Suprapubic skin (tissue), 4 donors: Measurements from ENCODE around the gene ASTN2. TPM values are rescaled to one million over a fixed set of nuclear protein-coding genes. Genes with fewer than 3 reads are reported as not detected.

Experiments used
- DNase-seq, 2 donors: peaks; one replicate each; pipeline ENCODE4 v3.0.0-alpha.2; 2019; ENCODE audit warnings: low spot score in 2 of 2
- H3K27ac ChIP-seq: fragments of 200-600 bp; sonication (generic); one replicate; pipeline ENCODE4 v1.5.1; 2019
- H3K27me3 ChIP-seq: fragments of 200-600 bp; sonication (generic); one replicate; pipeline ENCODE4 v1.5.1; 2019
- H3K36me3 ChIP-seq: fragments of 200-600 bp; sonication (generic); one replicate; pipeline ENCODE4 v1.5.1; 2019
- H3K4me1 ChIP-seq: fragments of 200-600 bp; sonication (generic); one replicate; pipeline ENCODE4 v1.5.1; 2019
- H3K4me3 ChIP-seq: fragments of 200-600 bp; sonication (generic); one replicate; pipeline ENCODE4 v1.5.1; 2019; ENCODE audit warnings: mild to moderate bottlenecking
- H3K9me3 ChIP-seq: fragments of 200-600 bp; sonication (generic); one replicate; pipeline ENCODE4 v1.5.1; 2019
- CTCF ChIP-seq, 2 donors: fragments of 200-600 bp in 1 of 2; fragments of 450-650 bp in 1 of 2; sonication (generic) in 1 of 2; IDR thresholded peaks; one replicate each; pipeline ENCODE4 v1.5.1; 2016 to 2019; ENCODE audit warnings: antibody characterized with exemption in 2 of 2, mild to moderate bottlenecking in 1 of 2, moderate library complexity in 1 of 2
- EP300 ChIP-seq: sonication (generic); formaldehyde crosslinking; IDR thresholded peaks from one replicate; pipeline ENCODE4 v1.6.1; 2017; ENCODE audit warnings: antibody characterized with exemption
- POLR2A ChIP-seq, 2 donors: fragments of 450-650 bp; IDR thresholded peaks; one replicate each; pipeline ENCODE4 v1.6.1; 2017; ENCODE audit warnings: antibody characterized with exemption in 2 of 2, mild to moderate bottlenecking in 2 of 2, moderate library complexity in 2 of 2
- POLR2AphosphoS5 ChIP-seq, 3 donors: sonication (generic); formaldehyde crosslinking; IDR thresholded peaks; one replicate each; pipeline ENCODE4 v1.6.1; 2017; ENCODE audit warnings: antibody characterized with exemption in 3 of 3
- WGBS: methylation state at CpG from one replicate; pipeline ENCODE4 v1.1.5; 2018; 5-methylcytosine and 5-hydroxymethylcytosine counted together
- total RNA-seq, 4 donors: library from RNA; depleted of rRNA; stranded (reverse); fragments of >200 nt; gene quantifications; one replicate each; pipeline ENCODE4 v1.1.0, GENCODE V29; 2016

The ASTN2 gene
- total RNA-seq, 4 donors from 2014 or later, result 2.0 to 6.9 (median 3.8) TPM

DNA sequence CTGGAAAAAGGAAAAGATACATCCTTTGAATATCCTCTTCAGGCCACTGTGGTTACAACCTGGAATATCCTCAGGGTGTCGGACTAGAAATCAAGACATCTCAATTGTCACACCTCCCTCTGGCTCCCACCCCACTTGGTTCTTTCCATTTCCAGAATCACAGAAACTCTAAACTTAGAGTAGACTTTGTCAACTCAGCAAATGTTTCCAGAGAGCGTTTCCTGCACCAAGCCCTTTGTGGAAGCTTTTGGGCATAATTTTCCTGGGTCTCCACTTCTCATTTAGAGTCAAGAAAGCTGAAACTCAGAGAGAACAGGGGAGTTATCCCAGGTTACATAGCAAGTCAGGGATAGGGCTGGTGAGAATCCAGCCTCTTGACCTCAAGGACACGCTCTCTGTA lies 108.8 kb downstream of the ASTN2 start:
- Histone ChIP-seq H3K4me3 (no peak overlapping the region), H3K36me3 (no peaks in the 10 kb centered on the region), H3K27me3 (peaks cover 4% of the 10 kb centered on the region), H3K4me1 (no peaks in the 10 kb centered on the region), H3K9me3 (no peaks in the 10 kb centered on the region), H3K27ac (no peak overlapping the region)
- no peak for TF ChIP-seq POLR2A (IDR thresholded peaks at IDR 0.05)
- no peak for TF ChIP-seq CTCF (IDR thresholded peaks at IDR 0.05)
- no peak for TF ChIP-seq EP300
- no peak for TF ChIP-seq POLR2AphosphoS5 (IDR thresholded peaks at IDR 0.05)
- 68% methylated on average over 3 of the region's 3 CpGs for WGBS
- no peak for DNase-seq

- no peaks in the 10 kb centered on the region for H3K9me3 ChIP-seq
- TF ChIP-seq POLR2AphosphoS5 (IDR thresholded peaks at IDR 0.05) (no peak), EP300 (no peak), POLR2A (IDR thresholded peaks at IDR 0.05) (no peak), CTCF (IDR thresholded peaks at IDR 0.05) (no peak)
- no peak for DNase-seq
- WGBS, result 88% methylated on average over 2 of the region's 2 CpGs
- no peaks in the 10 kb centered on the region for H3K4me1 ChIP-seq
- no peaks in the 10 kb centered on the region for H3K36me3 ChIP-seq
- H3K27ac ChIP-seq, result no peak overlapping the region
- H3K27me3 ChIP-seq, result peaks cover 4% of the 10 kb centered on the region
- H3K4me3 ChIP-seq, result no peak overlapping the region
Measured at GRCh38 chr9:117305454-117305853, 109.4 kb downstream of the ASTN2 start.

- TF ChIP-seq POLR2A (IDR thresholded peaks at IDR 0.05) (no peak), CTCF (IDR thresholded peaks at IDR 0.05) (no peak), EP300 (no peak)
- 54% methylated on average over 5 of the region's 5 CpGs for WGBS
- H3K9me3 ChIP-seq, result no peaks in the 10 kb centered on the region
Measured at GRCh38 chr9:117304549-117304948, 110.3 kb downstream of the ASTN2 start.

DNA sequence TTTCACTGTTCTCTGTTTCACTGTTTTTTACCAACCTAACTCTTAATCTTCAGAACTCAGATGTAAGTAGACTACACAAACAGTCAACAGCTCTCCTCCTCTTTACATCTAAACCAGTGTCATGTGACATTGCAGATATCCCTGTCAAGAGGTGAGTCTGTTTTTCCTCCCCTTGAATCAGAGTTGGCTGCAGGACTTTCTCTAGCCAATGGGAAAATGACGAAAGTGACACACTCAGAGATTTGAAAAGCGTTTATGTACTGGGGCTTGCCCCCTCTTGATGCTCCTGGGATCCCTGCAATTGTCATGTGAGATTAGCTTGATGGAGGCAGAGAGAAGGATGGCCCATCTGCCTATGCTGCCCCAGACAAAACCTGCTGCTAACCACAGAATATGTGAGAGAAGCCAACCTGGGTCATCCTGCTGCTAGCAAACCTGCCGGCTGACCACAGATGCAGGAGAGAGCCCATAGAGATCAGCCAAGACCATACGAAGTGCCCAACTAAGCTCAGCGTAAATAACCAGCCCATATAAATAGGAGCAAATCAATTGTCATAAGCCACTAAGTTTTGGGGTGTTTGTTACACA lies 111.1 kb downstream of the ASTN2 start:
- Histone ChIP-seq H3K27ac (no peak overlapping the region), H3K9me3 (no peaks in the 10 kb centered on the region), H3K36me3 (no peaks in the 10 kb centered on the region), H3K4me3 (no peak overlapping the region), H3K27me3 (peaks cover 4% of the 10 kb centered on the region), H3K4me1 (no peaks in the 10 kb centered on the region)
- 77% methylated on average over 5 of the region's 5 CpGs for WGBS
- no peak for DNase-seq
- no peak for TF ChIP-seq EP300

More at GRCh38 chr9:117304549-117304948, 110.3 kb downstream of the ASTN2 start:
- Histone ChIP-seq H3K4me1 (no peaks in the 10 kb centered on the region), H3K4me3 (no peak overlapping the region), H3K27me3 (peaks cover 4% of the 10 kb centered on the region), H3K36me3 (no peaks in the 10 kb centered on the region), H3K27ac (no peak overlapping the region)
- no peak for DNase-seq

DNA sequence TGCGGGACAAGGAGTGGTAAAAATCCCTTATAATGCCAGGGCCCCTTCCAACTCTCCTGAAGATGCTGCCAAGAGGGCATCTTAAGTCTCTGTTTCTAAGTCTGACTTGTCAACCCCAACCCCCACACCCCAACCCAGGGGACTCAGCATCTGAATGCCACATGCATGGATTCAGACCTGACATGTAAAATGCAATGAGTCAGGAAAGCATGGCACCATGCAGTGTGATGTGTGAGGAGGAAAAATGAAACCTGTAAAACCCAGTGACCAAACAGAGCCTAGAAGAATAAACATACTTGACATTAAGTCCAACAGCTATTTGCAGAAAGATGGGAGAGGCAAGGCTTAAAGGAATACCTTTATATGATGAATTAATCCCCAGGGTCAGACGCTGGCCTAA lies 112.4 kb downstream of the ASTN2 start:
- Histone ChIP-seq H3K9me3 (no peaks in the 10 kb centered on the region), H3K27ac (no peak overlapping the region), H3K4me3 (no peak overlapping the region), H3K27me3 (peaks cover 4% of the 10 kb centered on the region), H3K4me1 (no peaks in the 10 kb centered on the region), H3K36me3 (no peaks in the 10 kb centered on the region)
- WGBS, result 69% methylated on average over 2 of the region's 2 CpGs
- no peak for TF ChIP-seq CTCF (IDR thresholded peaks at IDR 0.05)
- TF ChIP-seq POLR2AphosphoS5 (IDR thresholded peaks at IDR 0.05), result no peak
- no peak for TF ChIP-seq EP300
- no peak for TF ChIP-seq POLR2A (IDR thresholded peaks at IDR 0.05)
- DNase-seq, result no peak
